T47D (cell line): ENCODE measurements around the gene DHRSX.

Experiments used
- DNase-seq, 2 experiments: peaks; one replicate each; pipeline versions ENCODE4 v3.0.0 to v3.0.0-alpha.2; 2011 to 2012; ENCODE audit warnings: low read depth in 1 of 2, low spot score in 1 of 2
- JUND ChIP-seq: IDR thresholded peaks from 2 replicates; pipeline ENCODE4 v1.6.1; 2012; ENCODE audit warnings: low read depth
- in situ Hi-C: cut with HindIII; loops from 2 replicates; pipeline ENCODE4 v1.10.0; 2016; ENCODE audit warnings: low sequenced_read_pairs, low pct_unique_long_range_greater_than_20kb

DHRSX gene

DNA sequence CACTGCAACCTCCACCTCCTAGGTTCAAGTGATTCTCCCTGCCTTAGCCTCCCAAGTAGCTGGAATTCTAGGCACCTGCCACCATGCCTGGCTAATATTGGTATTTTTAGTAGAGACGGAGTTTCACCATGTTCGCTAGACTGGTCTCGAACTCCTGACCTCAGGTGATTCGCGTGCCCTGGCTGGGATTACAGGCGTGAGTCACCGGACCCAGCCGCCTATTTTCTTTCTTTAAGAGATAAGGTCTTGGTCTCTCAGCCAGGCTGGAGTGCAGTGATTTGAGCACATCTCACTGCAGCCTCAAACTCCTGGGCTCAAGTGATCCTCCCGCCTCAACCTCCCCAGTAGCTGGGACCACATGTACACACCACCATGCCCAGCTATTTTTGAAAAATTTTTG lies 166.5 kb downstream of the DHRSX start:
- no peak for TF ChIP-seq JUND
- DNase-seq = no peak
- in situ Hi-C loops = no loop called here

DNA sequence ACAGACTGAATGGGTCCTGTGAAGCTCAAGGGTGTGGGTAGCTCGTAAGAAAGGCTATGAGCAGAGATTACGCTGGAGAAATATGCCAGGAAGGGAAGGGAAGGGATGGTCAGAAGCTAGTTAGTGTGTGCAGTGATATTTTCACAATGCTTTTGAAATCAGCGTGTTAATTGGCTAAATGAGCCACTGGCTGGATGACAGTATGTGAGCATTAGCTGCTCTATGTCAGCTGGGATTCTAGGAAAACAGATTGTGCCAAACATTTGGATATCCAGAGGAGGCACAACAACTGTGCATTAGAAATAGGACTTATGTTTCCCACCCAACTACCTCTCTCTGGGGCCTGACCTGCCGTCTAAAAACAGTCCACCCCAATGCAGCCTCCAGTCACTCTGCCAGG lies 168.5 kb downstream of the DHRSX start:
- no peak for TF ChIP-seq JUND
- DNase-seq = no peak
- in situ Hi-C loops = no loop called here

DNA sequence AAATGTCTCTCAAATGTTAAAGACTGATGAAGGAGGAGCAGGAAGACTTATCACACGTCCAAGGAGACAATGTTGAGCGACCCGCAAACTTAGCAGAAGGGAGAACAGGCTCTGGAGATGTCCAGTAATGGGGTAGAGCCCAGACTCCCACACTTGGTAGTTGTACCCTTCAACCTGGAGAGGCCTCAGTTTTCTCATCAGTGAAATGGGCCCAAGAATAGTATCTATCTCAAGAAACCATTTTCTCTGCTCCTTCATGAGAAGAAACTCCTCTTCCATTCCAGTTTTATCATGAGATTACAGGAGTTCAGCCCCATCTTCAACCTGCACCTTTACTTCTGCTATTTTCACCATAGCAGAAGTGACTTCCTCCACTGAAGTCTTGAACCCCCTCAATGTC lies 169.9 kb downstream of the DHRSX start:
- no peak for DNase-seq
- no peak for TF ChIP-seq JUND
- in situ Hi-C loops = no loop called here

DNA sequence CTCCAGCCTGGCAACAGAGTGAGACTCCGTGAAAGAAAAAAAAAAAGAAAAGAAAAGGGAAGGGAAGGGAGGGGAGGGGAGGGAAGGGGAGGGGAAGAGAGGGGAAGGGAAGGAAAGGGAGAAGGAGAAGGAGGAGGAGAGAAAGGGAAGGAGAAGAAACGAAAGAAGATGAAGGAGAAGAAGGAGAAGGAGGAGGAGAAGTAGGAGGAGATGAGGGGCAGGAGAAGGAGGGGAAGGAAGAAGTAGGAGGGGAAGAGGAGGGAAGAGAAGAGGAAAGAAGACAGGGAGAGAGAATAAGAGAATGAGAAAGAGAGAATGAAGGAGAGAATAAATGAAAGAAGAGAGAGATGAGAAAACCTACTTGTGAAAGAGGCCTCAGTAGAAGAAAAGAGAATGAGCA lies 170.3 kb downstream of the DHRSX start:
- in situ Hi-C loops = no loop called here
- TF ChIP-seq JUND = no peak
- no peak for DNase-seq

DNA sequence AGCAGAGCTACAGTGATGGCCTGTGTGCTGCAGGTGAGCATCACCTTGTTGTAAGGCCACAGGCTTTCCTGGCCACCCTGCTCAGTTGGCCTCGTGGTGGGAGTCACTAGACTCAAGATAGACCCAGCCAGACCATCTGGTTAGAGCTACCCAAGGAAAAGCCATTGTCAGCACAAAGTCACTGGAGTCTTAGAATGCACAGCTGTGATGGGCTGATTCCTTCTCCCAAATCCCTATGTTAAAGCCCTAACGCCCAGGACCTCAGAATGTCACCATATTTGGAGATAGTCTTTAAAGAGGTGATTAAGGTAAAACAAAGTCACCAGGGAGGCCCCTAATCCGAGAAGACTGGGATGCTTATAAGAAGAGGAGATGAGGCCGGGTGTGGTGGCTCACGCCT lies 173.4 kb downstream of the DHRSX start:
- TF ChIP-seq JUND = no peak
- no peak for DNase-seq
- in situ Hi-C loops = no loop called here

DNA sequence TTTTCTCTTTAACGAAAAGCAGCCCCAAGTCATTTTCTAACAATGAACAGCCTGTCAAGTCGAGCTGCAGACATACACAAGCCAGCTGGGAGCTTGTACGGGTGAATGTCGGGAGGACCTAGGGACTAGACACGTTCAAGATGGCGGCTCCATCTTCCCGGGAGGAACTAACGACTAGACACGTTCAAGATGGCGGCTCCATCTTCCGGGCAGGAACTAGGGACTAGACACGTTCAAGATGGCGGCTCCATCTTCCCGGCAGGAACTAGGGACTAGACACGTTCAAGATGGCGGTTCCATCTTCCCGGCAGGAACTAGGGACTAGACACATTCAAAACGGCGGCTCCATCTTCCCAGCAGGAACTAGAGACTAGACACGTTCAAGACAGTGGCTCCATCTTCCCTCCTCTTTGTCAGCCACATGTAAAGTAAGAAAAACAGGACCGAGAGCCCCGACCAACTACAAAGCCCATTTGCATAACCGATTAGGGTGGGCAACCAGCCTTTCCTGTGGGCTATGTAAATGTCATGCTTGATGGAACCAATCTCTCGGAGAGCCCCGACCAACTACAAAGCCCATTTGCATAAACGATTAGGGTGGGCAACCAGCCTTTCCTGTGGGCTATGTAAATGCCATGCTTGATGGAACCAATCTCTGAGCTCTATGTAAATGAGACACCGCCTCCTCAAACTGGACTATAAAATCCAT lies 175.5 kb downstream of the DHRSX start:
- TF ChIP-seq JUND = no peak
- in situ Hi-C loops = no loop called here
- DNase-seq = no peak

DNA sequence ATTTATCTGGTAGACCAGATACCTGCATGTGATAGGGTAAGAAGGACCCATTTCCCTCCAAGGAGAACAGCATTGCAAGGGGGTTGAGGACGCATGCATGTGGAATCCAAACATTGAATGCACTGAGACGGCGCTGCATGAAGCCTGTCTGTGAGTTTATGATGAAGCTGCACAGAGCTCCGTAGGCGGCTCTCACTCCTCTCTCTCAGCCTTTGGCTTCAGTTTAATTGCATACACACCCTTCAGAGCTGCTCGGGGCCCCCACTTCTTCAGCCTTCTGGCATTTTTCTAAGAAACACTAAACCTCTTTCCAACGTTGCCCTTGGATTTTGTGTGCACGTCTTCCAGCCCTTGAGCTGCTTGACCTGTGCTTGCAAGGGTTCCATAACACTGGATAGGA lies 176.6 kb downstream of the DHRSX start:
- no peak for TF ChIP-seq JUND
- in situ Hi-C loops = no loop called here
- no peak for DNase-seq

DNA sequence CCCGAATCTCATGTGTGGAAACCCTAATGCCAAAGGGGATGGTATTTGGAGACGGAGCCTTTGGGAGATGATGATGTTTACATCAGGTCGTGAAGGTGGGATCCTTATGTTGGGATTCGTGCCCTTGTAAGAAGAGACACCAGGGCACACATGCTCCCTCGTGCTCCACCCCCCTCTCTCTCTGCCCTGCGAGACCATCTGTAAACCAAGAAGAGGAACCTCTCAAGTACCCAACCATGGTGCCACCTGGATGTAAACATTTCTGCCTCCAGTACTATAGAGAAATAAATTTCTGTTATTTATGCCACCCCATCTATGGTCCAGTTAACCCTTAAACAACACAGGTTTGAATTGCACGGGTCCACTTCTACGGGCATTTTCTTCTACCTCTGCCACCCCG lies 179.4 kb downstream of the DHRSX start:
- TF ChIP-seq JUND = no peak
- DNase-seq = no peak
- in situ Hi-C loops = no loop called here

DNA sequence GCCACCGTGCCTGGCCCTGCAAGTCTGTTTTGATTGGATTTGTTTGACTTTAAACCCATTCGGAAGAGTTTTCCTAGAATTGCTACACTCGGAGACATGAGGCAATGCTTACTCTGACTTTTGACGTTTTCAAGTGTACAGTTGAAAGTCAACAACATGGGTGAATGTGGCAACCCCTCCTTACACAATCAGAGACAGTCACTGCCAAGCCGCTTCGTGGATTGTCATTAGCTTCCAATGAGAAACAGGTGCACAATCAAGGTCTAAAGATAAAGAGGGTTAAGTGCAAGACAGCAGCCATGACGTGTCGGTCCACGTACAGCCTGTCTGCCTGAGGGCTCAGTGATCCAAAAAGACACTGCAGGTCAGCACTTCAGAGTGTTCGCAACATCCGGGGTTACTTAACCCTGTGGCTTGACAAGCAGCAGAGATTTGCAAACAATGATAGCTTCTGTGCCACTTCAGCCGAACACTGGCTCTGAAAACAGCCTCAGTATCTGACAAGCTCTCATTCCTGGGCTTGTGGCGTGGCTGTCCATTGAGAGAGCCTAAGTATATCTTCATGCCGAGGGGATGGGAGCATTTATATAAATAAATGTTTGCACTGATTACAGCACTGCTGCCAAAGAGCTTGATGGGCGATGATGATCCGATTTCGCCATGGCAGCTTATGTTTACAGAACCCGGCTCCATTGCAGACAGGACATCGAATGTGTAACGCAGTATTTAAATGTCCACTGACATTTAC lies 180.0 kb downstream of the DHRSX start:
- DNase-seq = peak; percentile 5 to 21
- in situ Hi-C loops = no loop called here
- no peak for TF ChIP-seq JUND

DNA sequence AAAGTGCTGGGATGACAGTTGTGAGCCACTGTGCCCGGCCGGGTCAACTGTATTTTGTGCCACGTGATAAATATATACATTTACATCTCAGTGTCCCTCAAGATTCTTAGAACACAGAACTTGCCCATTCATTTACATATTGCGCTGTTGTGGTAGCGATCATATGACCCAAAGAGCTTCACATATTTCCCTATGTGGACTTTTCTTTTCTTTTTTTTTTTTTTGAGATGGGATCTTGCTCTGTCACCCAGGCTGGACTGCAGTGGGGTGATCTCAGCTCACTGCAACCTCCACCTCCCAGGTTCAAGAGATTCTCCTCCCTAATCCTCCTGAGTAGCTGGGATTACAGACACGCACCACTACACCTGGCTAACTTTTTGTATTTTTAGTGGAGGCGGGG lies 180.7 kb downstream of the DHRSX start:
- no peak for DNase-seq
- TF ChIP-seq JUND = no peak
- in situ Hi-C loops = no loop called here

DNA sequence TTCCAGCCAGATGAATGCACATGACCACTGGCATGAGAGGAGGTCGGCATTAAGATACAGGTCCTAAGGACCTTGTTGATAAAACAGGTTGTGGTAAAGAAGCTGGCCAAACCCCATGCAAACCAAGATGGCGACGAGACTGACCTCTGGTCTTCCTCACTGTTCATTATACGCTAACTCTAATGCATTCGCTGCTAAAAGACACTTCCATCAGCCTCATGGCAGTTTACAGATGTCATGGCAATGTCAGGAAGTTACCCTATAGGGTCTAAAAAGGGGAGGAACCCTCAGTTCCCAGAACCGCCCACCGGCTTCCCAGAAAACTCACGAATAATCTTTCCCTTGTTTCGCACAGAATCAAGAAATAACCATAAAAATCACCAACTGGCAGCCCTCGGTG lies 182.4 kb downstream of the DHRSX start:
- no peak for DNase-seq
- TF ChIP-seq JUND = no peak
- in situ Hi-C loops = no loop called here

DNA sequence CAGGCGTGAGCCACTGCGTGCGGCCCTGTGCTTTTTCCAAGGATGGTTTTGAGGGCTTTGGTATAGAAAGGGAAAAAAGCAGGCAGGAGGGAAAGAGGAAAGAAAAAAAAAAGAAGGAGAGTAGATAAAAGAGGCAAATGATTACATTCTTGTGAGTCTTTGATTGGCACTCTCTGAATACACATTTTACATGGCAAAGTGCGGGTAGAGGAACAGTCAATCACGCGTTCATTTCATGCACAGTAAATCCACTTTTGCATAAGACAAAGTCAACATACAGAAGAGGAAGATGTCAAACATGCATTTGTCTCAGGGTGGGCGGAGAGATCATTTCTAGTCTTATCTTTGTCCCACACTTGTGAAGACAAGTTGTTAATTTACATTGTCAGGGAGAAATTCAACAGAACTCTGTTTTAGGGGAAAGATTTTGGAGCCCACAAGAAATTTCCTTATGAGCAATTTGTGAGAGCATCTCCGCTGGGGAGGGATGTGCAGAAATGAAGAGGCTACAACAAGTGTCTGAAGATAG lies 183.2 kb downstream of the DHRSX start:
- in situ Hi-C loops = no loop called here
- TF ChIP-seq JUND = no peak
- DNase-seq = no peak

DNA sequence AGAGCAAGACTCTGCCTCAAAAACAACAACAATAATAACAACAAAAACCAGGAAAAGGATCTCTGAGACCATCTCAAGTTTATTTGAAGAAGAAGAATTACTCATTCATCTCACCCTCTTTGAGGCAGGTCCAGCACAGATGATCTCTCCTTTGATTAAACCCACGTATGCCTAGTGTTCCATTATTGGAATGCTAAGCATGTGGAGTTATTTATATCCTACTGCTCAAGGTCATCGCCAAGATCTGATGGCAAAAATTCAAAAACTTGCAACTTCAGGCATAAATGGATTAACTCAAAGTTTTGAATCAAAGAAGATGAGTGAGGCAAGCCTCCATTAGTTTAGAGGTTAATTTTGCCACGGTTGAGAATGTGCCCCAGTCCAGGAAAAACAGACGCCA lies 184.2 kb downstream of the DHRSX start:
- no peak for TF ChIP-seq JUND
- in situ Hi-C loops = no loop called here
- DNase-seq = no peak

DNA sequence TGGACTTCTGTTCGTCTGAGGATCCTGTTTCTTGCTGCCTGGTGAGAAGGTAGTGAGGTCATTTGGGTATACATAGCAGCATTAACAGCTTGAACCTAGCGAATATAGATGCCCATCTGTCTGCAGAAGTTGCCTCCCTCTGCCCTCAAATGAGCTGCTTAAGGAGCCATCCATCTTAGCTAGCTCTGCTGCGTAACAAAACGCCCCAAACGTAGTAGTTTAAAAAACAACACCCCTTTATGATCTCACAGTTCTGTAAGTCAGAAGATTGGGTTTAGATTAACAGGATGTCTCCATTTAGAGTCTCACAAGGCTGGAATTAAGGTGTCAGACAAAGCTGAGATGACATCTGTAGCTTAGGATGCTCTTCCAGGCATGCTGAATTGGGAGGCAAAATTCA lies 185.3 kb downstream of the DHRSX start:
- DNase-seq = no peak
- TF ChIP-seq JUND = no peak
- in situ Hi-C loops = no loop called here
